Measurements from ENCODE around the gene PCBP1.
"Not testable (repeated sequence)": the region's sequence is repeated elsewhere in the genome, so short reads cannot be mapped to it uniquely, and the experiment has no call there.

PCBP1 gene

GRCh38 chr2:70101174-70101573, 13.9 kb downstream of the PCBP1 start:
- no peak for DNase-seq

- DNase-seq = not testable (repeated sequence)
Measured at GRCh38 chr2:70101686-70102085, 14.4 kb downstream of the PCBP1 start.

DNA sequence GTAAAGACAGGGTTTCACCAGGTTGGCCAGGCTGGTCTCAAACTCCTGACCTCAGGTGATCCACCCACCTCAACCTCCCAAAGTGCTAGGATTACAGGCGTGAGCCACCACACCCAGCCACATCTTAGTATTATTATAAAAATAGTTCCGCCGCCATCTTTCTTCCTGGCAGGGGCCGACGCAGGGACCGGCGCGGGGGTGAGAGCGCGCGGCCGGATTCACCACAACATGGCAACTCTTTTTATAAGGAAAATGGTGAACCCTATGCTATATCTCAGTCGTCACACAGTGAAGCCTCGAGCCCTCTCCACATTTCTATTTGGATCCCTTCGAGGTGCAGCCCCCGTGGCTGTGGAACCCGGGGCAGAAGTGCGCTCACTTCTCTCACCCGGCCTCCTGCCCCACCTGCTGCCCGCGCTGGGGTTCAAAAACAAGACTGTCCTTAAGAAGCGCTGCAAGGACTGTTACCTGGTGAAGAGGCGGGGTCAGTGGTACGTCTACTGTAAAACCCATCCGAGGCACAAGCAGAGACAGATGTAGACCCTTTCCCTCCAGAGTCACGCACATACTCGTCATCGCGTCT, 15.1 kb downstream of the PCBP1 start:
- not testable (repeated sequence) for DNase-seq

- DNase-seq = no peak
Measured at GRCh38 chr2:70103531-70104061, 16.3 kb downstream of the PCBP1 start.

DNA sequence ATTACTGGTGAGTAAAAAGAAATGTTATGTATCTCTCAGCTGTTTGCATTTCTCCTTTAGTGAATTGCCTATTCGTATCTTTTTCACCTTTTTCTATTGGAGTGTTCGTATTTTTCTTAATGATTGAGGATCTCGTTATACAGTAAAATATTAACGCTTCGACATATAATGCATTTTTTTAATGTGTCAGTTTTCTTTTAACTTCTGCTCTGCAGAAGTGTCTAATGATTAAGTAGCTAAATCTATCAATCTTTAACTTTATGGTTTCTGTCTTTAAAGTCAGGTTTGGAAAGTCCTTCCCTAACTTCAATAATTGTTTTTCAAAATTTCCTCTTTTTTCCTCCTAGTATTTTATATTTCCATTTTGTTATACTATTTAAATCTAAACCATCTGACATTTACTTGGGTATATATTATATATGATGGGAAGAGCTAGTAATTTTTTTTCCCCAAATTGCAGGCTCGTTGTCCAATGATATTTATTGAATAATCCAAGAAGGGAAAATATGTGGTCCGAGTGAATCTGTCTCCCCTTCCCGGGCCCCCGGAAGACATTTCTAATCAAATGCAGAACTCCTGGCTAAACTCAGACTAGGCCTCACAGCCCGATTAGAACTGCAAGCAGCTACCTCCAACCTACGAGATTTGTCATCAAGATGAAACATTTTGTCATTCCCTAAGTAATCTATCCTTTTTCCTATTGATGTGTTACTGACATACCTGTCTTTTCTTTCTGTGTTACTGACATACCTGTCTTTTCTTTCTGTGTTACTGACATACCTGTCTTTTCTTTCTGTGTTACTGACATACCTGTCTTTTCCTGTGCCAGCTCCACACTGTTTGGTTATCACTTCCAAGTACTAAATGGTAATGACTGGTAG, 17.2 kb downstream of the PCBP1 start:
- no peak for DNase-seq

GRCh38 chr2:70106138-70106537, 18.9 kb downstream of the PCBP1 start:
- not testable (repeated sequence) for DNase-seq

DNA sequence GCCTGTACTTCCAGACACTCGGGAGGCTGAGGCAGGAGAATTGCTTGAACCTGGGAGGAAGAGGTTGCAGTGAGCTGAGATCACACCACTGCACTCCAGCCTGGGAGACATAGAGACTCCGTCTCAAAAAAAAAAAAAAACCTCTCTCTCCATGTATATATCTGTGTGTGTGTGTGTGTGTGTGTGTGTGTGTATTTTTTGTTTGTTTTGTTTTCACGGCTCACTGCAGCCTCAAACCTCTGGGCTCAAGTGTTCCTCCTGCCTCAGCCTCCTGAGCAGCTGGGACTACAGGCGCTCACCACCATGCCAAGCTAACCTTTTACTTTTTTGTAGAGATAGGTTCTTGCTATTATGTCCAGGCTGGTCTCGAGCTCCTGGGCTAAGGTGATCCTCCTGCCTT, 23.1 kb downstream of the PCBP1 start:
- not testable (repeated sequence) for DNase-seq

DNA sequence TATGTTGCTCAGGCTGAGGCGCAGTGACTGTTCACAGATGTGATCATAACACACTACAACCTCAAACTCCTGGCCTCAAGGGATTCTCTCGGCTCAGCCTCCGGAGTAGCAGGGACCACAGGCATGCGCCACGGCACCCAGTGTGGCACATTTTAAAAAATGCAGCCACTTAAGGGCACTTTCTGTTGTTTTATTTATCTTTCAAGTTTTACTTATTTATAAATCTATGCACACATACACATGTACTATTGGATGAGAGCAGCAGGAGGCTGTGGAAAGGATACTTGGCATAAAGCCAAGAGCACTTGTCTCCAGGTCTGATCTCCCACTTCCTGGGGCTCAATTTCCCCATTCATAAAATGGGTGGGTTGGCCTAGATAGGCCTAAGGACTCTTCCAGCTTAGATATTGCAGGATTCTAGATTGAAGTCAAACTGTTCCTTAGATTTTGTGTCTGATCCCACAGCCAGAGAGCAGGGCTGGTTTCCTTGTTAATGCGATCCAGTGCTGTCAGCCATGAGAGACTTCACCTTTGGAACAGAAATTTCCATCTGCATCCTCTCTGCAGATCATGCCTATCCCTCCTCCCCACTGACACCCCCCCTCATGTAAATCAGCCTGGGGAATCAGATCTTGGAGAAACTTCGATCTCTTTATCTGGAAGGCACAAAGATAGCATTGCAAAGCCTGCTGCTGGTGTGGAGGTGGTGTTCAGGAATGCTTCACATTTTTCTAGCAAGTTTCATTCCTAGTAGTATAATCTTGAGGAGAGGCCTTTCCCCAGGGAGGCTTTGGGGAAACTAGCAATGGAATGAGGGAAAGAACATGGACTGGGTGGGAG, 24.7 kb downstream of the PCBP1 start:
- no peak for DNase-seq

GRCh38 chr2:70113359-70114070, 26.2 kb downstream of the PCBP1 start:
- DNase-seq = no peak

GRCh38 chr2:70115646-70116442, 28.6 kb downstream of the PCBP1 start:
- DNase-seq = no peak

GRCh38 chr2:70116936-70117552, 29.8 kb downstream of the PCBP1 start:
- no peak for DNase-seq

DNA sequence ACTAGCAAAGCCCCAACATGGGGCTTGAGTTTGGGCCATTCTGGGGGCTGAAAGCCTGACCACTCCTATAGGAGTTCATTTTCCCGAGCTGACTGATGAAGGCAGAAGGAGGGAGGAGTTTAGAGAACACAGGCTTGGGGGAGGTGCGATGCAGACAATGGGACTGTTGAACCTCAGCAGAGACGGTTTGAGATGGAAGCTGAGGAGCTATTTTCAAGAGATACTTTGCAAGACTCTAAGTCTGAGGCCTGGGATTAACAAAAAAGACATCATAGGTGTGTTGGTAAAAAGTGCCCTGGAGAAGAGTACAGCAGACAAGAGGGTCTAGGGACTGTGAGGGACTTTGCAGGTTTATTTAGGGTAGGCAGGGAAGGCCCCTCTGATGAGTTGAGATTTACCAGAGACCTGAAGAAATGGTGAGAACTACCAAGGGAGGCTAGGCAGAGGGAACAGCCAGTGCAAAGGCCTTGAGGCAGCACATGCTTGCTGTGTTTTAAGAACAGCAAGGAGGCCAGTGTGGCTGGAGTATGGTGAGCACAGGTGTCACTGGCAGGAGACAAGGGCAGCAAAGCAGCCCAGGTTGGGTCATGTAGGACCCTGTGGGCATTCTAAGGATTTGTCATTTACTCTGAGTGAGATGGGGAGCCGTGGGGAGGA, 31.6 kb downstream of the PCBP1 start:
- no peak for DNase-seq

- no peak for DNase-seq
Measured at GRCh38 chr2:70121627-70122372, 34.5 kb downstream of the PCBP1 start.

DNA sequence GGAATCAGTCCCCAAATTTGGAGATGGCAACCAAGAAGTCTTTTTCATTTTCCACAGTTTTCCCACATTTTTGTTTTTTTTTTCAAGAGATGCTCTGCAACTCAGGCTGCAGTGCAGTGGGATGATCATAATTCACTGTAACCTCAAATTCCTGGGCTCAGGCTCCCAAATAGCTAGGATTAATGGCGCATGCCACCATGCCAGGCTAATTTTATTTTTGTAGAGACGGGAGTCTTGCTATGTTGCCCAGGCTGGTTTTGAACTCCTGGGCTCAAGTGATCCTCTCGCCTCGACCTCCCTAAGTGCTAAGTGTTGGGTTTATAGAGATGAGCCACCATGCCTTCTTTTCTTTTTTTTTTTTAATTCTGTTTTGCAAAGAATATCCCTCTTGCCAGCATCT, 35.2 kb downstream of the PCBP1 start:
- no peak for DNase-seq

DNA sequence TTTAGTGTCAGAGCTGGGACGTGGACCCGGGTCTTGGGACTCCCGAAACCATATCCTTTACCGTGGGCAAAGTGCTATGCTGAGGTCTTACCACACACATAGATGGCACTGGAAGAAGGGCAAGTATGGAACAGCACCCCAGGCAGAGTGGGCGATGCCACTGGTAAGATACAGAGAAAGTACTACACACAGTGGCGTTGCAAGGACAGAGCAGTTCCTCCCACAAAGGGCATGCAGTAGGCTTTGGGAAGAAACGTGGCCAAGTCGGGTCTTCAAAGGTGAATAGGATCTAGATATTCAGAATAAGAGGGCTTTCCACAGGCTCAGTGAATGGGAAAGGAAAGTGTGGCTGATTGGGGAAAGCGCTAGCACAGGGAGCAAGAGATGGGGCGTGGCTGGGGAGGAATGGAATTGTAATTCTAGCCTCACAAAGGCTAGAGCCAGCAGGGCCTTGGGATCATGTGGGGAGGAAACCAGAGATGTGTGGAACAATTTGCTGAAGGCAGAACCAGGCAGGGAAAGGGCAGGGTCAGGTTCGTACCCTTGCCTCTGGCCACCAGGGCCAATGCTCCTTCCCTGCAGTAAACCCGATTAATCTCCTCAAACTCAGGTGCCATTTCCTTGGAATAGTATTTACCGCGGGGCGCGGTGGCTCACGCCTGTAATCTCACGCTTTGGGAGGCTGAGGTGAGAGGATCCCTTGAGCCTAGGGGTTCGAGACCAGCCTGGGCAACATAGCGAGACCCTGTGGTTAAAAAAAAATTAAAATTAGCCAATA, 36.0 kb downstream of the PCBP1 start:
- DNase-seq = no peak

DNA sequence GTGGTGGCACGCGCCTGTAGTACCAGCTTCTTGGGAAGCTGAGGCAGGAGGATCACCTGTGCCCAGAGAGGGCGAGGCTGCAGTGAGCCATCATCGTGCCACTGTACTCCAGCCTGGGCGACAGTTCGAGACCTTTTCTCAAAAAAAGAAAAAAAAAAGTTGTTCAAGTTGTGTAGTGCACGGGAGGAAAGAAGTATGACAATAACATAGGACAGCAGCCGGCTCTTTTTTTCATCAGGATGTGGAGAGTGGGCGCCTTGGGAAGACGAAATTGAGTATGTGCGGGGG, 36.5 kb downstream of the PCBP1 start:
- DNase-seq = no peak

DNA sequence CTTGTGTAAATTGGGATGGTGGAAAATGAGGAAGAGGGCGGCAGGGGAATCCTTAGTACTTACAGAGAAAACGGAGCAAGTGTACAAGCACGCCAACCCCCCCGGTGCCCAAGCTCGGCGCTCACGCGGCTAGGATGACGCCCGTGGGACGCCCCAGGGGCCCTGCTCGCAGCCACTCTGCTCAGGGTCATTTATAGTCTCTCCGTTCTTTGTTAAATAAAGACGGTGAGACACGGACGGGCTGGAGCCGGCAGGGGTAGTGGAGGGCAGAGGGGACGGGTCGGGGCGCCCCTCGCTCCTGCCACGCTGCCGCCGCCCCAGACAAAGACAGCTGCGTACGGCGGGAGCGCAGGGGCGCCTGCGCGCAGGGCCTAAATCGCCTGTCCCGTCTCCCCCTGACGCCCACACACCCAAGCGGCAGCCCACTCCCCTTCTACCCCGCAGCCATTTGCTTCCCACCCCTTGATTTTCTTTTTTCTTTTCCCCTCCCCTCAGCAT, 37.8 kb downstream of the PCBP1 start:
- peak; percentile 79 for DNase-seq

DNA sequence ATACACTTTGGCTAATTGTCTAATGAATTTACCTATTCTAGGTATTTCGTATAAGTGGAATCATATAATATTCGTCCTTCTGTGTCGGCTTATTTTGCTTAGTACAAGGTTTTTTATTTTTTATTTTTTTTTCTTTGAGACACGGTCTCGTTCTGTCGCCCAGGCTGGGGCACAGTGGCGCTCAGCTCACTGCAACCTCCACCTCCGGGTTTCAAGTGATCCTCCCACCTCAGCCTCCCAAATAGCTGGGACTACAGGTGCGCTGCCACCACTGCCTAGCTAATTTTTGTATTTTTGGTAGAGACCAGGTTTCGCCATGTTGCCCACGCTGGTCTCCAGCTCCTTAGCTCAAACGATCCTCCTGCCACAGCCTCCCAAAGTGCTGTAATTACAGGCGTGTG, 38.2 kb downstream of the PCBP1 start:
- no peak for DNase-seq

GRCh38 chr2:70126413-70126812, 39.1 kb downstream of the PCBP1 start:
- DNase-seq = no peak
